Body of pancreas (tissue), 4 donors: Measurements from ENCODE around the gene HADH.

Experiments
- POLR2A ChIP-seq, 3 donors: fragments of 450-650 bp; IDR thresholded peaks; one replicate each; pipeline ENCODE4 v1.6.1; 2016; ENCODE audit warnings: antibody characterized with exemption in 3 of 3, mild to moderate bottlenecking in 2 of 3
- TF ChIP-seq, protein P1 (sequence below), 7 experiments: fragments of 450-650 bp in 4 of 7; fragments of 200-600 bp in 3 of 7; sonication (generic) in 3 of 7; IDR thresholded peaks; one replicate each; pipeline ENCODE4 v1.5.1; 2016 to 2019; ENCODE audit warnings: antibody characterized with exemption in 7 of 7

DNA sequence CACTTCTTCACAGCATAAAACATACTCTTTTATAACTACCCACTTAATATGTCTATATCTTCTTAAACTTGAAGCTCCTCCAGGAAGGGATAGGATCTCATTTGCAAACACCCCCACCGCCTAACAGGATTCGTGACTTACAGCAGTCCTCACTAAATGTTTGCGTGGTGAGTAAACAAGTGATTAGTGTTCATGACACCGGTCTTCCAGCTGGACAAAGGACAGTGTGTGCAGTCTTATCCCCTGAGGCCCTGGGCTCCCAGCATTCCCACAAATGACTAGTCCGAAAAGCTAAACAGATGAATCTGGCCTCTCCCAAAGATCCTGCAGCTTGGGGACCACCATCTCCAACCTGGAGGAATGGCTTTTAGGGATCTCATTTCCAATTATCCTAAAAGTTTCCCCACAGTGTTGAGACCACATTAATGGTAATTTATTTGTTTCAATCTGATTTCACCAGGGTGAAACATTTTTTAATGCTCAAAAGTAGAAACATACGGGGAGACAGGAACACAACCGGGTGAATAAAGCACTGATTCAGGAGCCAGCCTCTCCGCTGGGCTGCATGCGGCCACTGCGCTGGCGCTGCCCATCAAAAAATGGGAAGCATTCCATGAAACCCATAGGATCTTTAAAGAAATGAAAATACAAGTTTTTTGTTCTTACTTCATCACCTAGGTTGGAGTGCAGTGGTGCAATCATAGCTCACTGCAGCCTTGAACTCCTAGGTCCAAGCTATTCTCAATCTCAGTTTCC lies 69.2 kb downstream of the HADH start:
- TF ChIP-seq, protein P1, sequence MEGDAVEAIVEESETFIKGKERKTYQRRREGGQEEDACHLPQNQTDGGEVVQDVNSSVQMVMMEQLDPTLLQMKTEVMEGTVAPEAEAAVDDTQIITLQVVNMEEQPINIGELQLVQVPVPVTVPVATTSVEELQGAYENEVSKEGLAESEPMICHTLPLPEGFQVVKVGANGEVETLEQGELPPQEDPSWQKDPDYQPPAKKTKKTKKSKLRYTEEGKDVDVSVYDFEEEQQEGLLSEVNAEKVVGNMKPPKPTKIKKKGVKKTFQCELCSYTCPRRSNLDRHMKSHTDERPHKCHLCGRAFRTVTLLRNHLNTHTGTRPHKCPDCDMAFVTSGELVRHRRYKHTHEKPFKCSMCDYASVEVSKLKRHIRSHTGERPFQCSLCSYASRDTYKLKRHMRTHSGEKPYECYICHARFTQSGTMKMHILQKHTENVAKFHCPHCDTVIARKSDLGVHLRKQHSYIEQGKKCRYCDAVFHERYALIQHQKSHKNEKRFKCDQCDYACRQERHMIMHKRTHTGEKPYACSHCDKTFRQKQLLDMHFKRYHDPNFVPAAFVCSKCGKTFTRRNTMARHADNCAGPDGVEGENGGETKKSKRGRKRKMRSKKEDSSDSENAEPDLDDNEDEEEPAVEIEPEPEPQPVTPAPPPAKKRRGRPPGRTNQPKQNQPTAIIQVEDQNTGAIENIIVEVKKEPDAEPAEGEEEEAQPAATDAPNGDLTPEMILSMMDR (IDR thresholded peaks at IDR 0.05) = no peak
- no peak for TF ChIP-seq POLR2A (IDR thresholded peaks at IDR 0.05)
